ENCODE measurements around the gene CADPS.

Gene CADPS

DNA sequence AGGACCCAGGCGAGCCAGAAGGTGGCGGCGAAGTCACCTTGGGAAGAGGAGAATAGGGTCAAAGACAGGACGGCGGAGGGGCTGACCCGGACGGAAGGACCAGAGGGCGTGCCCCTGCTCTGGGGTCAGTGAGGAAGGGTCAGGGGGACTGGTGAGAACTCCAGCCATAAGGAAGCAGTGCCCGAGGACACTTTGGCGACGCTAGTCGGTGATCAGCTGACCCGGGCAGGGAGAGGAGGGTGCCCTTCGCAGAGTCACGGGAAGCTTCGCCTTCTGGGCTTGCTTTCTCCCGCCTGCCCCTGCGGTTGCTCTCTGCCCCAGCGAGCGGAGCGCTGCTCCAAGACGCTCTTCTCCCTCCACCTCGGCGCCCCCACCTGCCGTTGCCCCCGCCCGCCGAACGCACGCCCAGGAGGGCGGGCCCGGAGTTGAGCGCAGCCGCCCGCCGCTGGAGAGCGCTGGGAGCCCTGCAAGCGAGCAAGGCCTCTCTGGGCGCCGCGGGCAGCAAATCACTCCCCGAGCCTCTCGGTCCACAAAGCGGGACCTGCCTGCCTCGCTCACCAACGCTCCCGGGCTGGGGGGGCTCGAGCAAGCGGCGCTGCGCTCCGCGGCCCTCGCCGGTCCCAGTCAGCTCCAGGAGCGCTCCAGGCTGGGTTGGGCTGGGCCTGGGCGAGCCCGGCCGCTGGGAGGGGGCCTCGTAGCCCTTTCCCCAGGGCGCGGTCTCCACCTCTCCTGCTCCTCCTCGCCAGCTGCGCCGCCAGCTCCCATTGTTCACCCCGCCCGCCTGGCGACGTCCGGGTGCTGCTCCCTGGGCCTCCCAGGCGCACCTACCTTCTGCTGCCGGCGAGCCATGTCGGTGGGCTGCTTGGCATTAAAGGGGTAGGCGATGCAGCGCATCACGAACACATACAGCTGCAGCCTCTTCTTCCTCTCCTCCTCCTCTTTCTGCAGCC is 1.2 kb downstream of the CADPS start:
- no peak for DNase-seq (ENCODE audit: low read depth)

DNA sequence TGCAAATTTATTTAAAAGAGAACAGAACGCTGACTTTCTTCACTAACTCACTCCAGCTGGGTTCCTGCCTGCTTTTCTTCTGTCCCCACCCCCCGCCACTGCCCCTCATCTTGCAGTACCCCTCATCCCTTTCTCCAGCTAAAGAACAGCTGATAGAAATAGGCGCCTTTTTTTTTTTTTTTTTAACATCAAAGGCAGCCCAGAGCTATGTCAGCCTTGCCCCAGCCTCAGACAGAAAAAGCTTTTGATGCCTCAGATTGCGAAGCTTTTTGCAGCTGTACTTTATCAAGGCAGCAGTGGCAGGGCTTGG is 1.8 kb downstream of the CADPS start:
- no peak for DNase-seq (ENCODE audit: low read depth)

DNA sequence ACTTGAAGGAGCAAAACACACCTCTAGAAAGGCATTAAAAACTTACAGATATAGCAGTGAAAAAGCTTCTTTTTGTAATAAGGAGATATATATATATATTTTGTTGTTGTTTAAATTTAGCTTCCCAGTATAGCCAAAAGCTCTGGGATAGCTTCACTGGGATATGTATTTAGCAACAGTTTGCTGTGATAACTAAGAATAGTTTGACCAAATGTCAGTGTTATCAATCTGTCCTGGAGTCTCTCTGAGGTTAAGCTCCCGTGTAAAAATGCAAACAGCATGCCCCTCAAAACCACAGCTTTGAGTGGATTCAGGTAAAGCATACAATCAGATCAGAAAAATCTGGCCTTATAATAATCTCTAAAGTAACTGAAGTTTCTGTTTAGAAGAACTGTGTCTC is 2.9 kb downstream of the CADPS start:
- DNase-seq (ENCODE audit: low read depth): no peak

DNA sequence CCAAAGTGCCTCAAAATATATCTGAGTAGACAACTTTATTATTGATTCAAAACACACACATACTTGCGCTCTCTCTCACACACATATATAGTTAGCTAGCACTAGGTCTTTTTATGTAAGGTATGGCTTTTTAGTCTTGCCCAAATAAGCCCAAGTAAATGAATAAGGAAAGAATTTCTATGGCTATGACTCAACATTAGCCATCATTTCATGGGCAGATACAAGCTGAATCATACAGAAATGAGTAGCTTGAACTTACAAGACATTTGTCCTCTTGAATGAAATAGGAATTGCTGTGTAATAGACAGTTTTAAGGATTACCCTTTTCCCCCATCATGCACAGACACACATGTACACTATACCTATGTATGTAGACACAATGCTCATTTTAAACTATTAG is 4.9 kb downstream of the CADPS start:
- peak; percentile 12 for DNase-seq (ENCODE audit: low read depth)

DNA sequence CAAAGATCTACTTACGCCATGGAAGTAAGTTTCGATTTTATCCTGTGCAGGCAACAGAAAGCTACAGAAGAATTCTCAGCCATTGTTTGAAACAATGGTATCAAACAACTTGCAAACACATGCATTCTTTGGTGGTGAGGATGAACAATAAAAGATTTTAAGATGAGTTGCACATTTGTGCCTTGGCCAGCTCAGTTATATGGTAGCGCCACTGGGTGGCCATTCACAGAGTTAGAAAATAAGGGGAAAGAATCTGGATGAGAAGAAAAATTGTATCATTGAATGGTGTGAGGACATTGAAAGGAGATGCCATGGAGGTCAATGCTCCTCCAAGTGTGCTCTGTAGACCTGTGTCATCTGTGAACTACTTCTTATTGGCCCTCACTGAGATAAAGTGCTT is 11.6 kb downstream of the CADPS start:
- no peak for DNase-seq (ENCODE audit: low read depth)

DNA sequence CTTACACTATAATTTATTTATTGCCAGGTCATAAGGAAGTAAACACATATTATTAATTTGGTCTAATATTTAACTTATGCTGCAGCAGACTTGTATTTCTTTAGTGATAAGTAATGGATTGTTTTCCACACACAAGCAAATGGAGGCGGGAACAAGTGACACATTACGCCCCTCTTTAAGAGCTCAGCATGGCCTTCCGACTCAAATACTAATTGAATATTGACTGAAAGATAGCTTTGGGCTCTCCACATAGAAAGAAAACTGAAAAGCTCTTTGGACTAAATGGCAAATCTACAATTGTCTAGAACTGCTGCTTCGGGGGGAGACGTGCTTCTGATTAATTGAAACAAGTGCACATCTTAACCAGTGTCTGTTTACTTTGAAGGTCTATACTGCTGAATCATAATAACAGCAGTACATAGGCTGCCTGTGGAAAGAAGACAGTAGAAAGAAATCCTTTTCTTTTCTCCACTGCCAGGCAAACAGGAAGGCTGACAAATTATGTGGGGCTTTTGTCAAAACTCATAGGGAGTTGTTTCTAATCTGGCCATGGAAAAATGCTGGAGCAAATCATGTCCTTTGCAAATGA is 15.9 kb downstream of the CADPS start:
- DNase-seq (ENCODE audit: low read depth): no peak

DNA sequence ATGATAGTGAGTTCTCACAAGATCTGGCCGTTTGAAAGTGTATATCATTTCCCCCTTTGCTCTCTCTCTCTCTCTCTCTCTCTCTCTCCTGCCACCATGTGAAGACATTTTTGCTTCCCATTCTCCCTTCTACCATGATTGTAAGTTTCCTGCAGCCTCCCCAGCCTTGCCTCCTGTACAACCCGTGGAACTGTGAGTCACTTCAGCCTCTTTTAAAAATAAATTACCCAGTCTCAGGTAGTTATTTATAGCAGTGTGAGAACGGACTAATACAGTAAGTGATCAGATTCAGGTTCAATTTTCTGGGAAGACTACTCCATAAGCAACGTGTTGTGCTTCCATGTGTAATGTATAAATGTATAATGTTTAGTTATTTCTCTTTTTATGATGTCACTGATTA is 29.2 kb downstream of the CADPS start:
- no peak for DNase-seq (ENCODE audit: low read depth)

DNA sequence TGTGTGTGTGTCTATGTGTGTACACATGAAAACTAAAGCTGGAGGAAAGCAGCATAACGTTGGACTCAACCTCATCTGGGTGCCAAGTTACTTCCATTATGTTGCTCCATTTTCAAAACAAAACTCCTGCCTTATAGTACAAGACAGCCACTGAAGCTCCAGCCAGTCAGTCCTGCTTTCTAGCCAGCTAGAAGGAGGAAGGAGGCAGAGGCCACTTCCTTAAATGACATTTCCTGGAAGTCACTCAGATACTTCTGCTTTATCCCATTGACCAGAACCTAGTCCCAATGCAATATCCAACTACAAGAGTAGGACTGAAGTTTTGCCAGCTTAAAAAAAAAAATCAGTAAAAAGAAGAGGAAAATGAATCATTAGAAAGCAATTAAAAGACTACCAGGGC is 31.7 kb downstream of the CADPS start:
- no peak for DNase-seq (ENCODE audit: low read depth)

DNA sequence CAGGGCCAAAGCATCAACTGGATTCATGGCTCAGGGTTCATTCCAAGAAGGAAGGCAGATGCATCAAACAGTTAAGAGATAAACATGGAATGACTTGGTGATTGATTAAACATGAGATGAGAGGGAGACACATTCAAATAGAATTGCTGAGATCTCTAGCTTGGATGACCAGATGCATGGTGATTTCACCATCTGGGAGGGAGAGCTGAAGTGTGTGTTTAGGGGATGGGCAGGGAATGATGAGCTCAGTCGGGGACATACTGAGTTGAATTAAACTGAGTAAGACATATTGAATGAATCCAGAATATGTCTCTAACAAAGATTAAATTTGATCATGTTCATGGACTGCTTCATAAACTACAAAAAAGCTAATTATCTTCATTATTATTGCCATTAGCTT is 35.5 kb downstream of the CADPS start:
- DNase-seq (ENCODE audit: low read depth): no peak

DNA sequence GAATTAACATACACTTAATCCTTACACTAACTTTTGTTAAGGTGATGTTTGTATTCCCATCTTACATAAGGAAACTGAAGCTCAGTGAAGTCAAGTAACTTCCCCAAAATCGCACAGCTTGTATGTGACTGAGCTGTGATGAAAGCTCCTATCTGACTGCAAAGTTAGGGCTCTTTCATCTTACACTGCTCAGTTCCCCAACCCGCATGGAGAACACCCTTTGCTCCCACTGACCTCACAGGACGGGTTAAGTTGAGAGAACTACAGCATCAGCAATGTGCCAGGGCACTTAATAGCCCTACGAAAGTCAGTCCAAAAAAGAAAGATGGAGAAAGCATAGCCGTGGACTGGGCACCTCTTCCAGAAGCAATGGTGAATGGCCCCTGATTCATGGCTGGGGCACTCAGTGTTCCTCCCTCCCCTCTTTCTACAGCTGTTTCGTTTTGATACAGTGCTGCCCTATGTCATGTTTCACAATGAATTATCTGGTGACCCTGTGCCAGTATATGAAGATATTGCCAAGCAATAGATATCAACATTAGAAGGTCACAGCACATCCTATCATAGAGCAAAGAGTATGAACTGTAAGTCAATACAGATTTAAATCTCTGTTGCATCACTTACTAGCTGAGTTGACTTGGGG is 38.0 kb downstream of the CADPS start:
- DNase-seq (ENCODE audit: low read depth): no peak

DNA sequence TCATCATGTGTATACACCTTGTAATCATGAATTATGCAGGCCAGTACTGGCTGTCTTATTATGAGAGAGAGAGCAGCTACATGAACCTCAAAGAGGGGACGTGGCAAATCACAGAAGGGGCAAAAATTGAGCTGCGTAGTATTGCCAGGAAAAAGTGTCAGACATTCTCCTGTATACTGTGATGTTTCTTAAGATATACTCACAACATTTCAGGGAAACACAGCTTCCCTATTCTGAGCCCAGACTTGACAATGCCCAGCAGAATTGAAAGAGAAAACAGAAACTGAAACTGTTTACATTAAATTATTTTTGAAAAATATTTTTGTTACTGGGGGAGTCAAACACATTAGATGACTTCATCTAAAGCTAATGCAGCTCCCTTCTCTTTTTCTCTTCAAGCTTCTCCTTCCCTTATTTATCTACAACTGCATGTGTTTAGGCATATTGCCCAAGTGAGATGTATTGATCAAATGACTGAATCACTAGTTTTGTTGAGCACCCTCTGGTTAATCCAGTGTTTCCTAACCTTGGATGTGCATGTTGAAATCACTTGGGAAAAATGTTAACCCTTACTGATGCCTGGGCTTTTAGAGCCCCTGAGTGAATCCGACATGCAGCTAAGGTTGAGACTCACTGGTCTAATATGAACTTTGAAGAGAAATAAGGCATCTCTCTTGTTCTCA is 39.5 kb downstream of the CADPS start:
- DNase-seq (ENCODE audit: low read depth): no peak

DNA sequence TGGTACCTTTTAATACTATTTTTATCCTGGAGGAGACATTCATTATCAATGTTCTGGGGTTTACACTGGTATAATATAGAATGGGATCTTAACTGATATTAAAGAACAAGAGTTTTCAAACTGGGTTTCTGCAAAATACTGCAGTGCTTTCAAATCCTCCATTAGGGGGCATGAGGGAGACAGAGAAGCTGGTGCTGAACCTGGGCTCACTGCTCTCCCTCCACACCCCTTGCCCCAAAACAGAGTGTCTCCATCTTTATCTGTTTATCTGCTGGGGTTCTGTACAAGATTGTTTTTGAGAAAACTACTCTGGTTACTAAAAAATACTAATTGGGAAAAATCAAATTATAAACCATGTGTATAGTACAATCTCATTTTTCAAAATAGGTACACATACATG is 41.7 kb downstream of the CADPS start:
- peak; percentile 19 for DNase-seq (ENCODE audit: low read depth)

DNA sequence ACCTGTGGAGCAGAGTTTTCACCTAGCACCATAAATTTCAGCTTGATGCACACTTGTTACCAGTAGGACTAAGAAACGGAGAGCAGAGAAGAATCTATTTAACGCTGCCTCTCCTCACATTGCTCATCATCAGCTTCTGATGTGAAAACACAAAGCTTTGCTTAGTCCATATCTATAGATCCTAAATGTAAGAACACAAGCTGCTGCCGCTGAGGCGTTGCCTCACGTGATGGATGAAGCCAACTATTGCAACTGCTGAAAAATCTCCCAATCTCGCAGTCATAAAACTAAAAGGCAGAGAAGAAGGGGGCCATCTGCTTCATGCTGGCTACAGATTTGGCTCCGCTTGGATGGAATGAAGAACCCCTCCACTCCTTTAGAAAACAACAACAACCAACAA is 42.7 kb downstream of the CADPS start:
- no peak for DNase-seq (ENCODE audit: low read depth)

DNA sequence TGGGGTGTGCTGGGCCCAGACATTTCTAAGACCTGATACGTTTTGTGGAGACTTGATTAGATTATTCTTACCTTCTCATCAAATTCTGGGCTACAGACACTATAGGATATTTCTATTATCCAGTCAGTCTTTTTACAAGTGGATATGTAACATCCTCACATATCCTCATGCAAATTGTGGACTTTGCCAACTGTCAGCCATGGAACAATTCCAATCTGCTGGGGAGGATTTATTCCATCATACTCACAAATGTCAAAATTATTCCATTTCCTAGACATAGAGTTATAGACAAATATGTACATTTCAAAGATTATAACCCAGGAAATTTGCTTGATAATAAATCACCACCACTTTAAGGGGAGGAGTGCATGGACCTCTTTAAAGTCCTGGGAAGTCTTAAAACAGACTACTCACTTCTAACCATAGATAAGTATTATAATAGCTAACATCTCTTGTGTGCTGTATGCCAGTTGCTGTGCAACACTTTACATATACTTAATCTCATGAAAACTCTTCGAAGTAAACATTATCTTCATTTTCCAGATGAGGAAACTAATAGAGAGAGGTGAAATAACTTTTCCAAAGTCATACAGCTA is 44.4 kb downstream of the CADPS start:
- DNase-seq (ENCODE audit: low read depth): no peak

DNA sequence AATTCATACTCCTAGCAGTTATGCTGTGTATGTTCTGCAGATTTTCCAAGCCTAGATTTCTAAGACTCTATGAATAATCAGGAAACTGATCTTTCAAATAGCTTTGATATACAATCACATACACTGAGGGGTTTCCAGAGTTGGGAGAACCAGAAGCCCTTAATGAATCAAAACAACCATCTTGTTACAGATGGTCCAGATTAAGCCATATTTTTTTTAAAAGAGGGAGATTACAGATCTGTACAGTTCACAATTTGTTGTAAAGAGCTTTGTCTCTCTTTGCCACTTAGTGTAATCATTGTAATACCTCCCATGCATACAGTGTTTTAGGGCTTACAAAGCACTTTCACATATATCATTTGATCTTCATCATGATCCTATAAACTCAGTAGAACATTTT is 47.7 kb downstream of the CADPS start:
- no peak for DNase-seq (ENCODE audit: low read depth)

DNA sequence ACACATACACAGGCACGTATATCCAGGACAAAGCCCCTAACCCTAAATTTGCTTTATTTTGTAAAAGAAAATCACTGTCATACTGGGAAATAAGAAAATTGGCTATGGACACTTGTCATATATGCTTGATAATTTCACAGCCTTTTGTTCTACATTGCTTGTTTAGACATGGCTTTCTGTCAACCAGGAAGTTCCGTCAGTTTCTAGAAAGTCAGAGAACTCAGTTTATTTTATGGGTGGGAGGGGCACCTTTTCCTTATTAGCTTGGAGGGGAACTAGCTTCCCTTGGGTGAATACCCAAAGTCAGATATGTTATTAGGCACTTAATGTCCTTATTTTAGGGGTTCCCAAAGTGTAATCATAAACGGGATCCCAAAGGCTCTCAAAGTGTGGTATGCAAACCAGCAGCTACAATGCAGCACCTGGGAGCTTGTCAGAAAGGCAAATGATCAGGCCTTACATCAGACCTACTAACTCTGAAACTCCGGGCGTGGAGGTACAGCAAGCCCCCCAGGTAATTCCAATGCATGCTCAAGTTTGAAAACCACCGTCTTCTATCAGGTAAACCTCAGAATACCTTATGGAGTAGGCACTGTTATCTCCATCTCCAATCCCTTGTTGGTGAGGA is 50.1 kb downstream of the CADPS start:
- DNase-seq (ENCODE audit: low read depth): no peak

DNA sequence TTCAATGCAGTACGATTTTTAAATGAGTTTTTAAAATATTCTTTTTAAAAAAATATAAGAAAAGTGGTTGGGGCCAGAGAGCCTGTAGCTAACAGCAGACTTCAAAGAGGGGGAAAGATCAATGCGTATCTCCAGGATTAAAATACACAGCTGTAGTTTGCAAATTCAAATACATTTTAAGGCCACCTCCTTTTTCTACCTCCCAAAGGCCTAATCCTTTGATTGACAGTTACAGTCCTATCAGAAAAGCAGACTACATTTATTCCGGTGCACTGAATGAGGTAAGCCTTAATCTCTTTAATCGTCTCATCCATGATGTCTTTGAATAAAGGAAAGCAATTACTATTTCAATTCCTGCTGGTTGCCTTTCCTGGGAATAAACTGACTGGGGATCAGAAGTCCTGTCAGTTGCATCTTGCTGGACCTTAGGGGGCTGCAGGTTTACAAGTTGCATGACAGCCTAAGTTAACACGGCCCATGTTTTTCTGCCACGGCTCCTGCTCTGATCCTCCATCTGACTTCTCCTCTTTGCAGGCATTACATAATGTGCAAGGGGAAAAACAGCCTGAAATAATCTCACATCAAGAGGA is 51.7 kb downstream of the CADPS start:
- DNase-seq (ENCODE audit: low read depth): no peak

DNA sequence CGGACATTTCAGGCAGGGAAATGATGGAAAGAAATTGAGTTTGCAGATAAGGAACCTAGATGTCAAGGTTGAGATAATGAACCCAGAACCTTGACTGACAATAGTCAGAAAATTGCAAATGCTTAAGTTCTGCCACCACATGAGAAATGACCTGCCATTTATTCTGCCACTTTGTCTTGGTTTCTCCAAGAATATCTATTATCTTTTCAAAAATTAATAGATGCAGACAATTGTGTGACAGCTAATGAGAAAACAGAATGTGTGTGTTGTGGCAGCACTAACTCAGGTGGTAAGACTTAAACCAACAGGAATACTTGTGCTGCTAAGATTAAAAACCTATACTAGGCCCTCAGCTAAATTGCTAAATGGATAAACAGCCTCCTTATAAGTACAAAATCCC is 52.3 kb downstream of the CADPS start:
- no peak for DNase-seq (ENCODE audit: low read depth)

DNA sequence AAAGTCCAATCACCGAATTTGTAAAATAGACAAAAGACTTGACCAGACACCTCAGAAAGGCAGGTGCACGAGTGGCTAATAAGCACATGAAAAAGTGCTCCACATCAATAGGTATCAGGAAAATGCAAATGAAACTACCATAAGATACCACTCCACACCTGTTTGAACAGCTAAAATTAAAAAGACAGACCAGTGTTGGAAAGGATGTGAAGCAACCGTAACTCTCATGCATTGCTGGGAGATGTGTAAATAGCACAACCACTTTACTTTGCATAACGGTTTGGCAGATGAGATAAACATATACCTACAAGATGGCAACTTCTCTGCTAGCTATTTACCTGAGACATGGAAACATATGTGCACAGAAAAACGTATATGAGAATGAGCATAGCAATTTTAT is 56.9 kb downstream of the CADPS start:
- no peak for DNase-seq (ENCODE audit: low read depth)

DNA sequence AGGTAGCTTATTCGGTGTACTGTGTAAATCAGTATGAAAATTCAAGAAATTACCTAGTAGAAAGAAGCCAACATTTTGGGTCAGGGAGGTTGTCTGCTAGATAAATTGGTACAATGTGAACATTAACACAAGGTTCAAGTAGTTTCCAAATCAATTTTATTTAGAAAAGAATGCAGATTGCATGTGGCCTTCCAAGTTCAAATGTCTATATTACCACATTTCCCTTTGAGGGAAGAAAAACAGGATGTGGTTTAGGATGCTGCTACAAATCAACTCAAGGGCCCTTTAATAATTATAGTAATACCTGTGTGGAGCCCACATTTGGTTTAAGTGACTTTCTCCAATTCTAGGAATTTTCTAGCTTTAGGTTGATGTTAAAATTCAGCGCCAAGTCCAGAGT is 57.5 kb downstream of the CADPS start:
- DNase-seq (ENCODE audit: low read depth): peak; percentile 52

DNA sequence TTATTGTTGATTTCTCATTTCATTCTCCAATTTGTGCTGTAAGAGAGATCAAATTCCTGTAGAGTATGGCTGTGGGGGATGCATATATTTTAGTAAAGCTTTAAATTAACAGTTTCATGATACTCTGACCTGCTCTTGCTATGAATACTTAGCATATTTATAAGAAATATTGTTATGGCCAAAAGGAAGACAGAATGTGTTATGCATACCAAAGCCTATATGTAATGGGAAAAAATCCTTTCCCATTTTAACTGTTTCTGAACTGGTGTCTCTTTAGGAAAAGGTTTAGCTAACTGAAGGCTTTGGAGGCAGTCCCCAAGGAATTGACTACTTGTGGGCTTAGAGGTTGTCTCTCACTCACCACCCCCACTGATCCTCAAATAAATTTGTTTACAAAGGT is 59.2 kb downstream of the CADPS start:
- DNase-seq (ENCODE audit: low read depth): peak; percentile 22

DNA sequence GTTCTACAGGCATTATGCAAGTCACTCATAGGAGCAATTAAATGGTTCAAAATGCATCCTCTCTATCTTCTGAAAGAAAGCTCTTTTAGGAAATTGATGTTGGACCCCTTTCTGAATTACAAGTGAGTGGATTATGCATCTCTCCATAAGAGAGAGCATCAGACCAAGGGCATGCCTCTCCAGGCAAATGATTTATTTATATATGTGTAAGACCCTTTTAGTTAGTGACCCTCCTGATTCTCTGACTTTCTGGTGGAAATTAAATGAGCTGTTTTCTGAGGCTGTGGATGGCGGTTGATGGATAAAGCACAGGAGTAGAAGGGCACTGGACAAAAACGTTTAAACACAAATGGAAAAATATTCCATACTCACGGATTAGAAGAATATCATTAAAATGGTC is 62.6 kb downstream of the CADPS start:
- no peak for DNase-seq (ENCODE audit: low read depth)
